Measurements from ENCODE around the gene SSTR3. TPM values are rescaled to one million over a fixed set of nuclear protein-coding genes. Genes with fewer than 3 reads are reported as not detected.

SSTR3 gene
- total and polyA plus RNA-seq, 2 donors from 2014 or later = 0.13 to 0.56 TPM

- Histone ChIP-seq H3K4me3 (ENCODE audit: low read length in 3 of 3) (peak within 1 kb of the TSS; percentile 24 to 58 (median 53)), H3K27ac (ENCODE audit: low read depth in 2 of 2, low read length in 2 of 2) (peak within 1 kb of the TSS; percentile 96 to 97), H3K9me3 (ENCODE audit: control insufficient read depth in 2 of 3, insufficient read depth in 1 of 3, low read length in 3 of 3) (no peaks in the 10 kb centered on the region), H3K9ac (ENCODE audit: low read length in 3 of 3) (peak within 1 kb of the TSS; percentile 26 to 56 (median 54)), H3K4me1 (ENCODE audit: control insufficient read depth in 2 of 3, insufficient read depth in 2 of 3, low read depth in 1 of 3, low read length in 3 of 3) (peaks cover 18 to 34% (median 28%) of the 10 kb centered on the region in 3 donors), H3K27me3 (ENCODE audit: control insufficient read depth, insufficient read depth, low read length) (no peaks in the 10 kb centered on the region), H3K36me3 (ENCODE audit: control insufficient read depth in 2 of 3, insufficient read depth in 3 of 3, low read length in 3 of 3) (no peaks in the 10 kb centered on the region)
- TF ChIP-seq CTCF (IDR thresholded peaks at IDR 0.05; ENCODE audit: borderline replicate concordance, extremely low read depth, insufficient read depth) = no peak
- intact Hi-C loops (cut with DNase I) = no loop called here
- DNase-seq (peak; percentile 89 to 95 (median 93)), FAIRE-seq (no peak)
Measured at GRCh38 chr22:37187891-37188761, 24.2 kb downstream of the SSTR3 start, which contains the start of gene C1QTNF6. TSS of gene C1QTNF6 (minus strand) at chr22:37188247. CDS start at chr22:37188213, 34 bp downstream.

DNA sequence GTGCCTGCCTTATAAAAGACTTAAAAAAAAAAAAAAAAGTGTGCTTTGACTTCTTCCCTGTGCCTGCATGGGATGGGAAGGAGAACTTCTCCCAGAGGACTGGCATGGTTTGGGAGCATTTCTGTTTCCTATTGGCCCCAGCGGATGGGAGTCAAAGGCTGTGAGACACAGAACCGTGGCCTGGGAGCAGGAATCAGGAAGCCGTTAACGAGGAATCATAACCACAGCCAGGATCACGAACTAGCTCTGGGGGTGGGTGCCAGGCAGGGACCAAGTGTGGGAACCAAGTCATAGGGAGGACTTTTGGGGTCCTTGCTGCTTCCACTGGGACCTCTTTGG is 24.8 kb downstream of the SSTR3 start:
- FAIRE-seq (no peak), DNase-seq (peak in 1 of 5 donors; percentile 74)
- Histone ChIP-seq H3K27ac (ENCODE audit: low read depth in 2 of 2, low read length in 2 of 2) (peak overlapping the region; percentile 96 to 97), H3K4me3 (ENCODE audit: low read length in 3 of 3) (peak overlapping the region; percentile 24 to 58 (median 53)), H3K27me3 (ENCODE audit: control insufficient read depth, insufficient read depth, low read length) (no peaks in the 10 kb centered on the region), H3K9ac (ENCODE audit: low read length in 3 of 3) (peak overlapping the region; percentile 26 to 56 (median 54)), H3K4me1 (ENCODE audit: control insufficient read depth in 2 of 3, insufficient read depth in 2 of 3, low read depth in 1 of 3, low read length in 3 of 3) (peaks cover 18 to 31% (median 28%) of the 10 kb centered on the region in 3 donors), H3K36me3 (ENCODE audit: control insufficient read depth in 2 of 3, insufficient read depth in 3 of 3, low read length in 3 of 3) (no peaks in the 10 kb centered on the region), H3K9me3 (ENCODE audit: control insufficient read depth in 2 of 3, insufficient read depth in 1 of 3, low read length in 3 of 3) (no peaks in the 10 kb centered on the region)
- intact Hi-C loops (cut with DNase I) = no loop called here
- TF ChIP-seq CTCF (IDR thresholded peaks at IDR 0.05; ENCODE audit: borderline replicate concordance, extremely low read depth, insufficient read depth) = no peak

- no peaks in the 10 kb centered on the region for H3K36me3 ChIP-seq (ENCODE audit: control insufficient read depth in 2 of 3, insufficient read depth in 3 of 3, low read length in 3 of 3)
- TF ChIP-seq CTCF (IDR thresholded peaks at IDR 0.05; ENCODE audit: borderline replicate concordance, extremely low read depth, insufficient read depth) = no peak
- peak overlapping the region in 2 of 3 donors; percentile 24 to 58 for H3K4me3 ChIP-seq (ENCODE audit: low read length in 3 of 3)
- intact Hi-C loops (cut with DNase I) = no loop called here
- peaks cover 18 to 31% (median 28%) of the 10 kb centered on the region in 3 donors for H3K4me1 ChIP-seq (ENCODE audit: control insufficient read depth in 2 of 3, insufficient read depth in 2 of 3, low read depth in 1 of 3, low read length in 3 of 3)
- no peaks in the 10 kb centered on the region for H3K27me3 ChIP-seq (ENCODE audit: control insufficient read depth, insufficient read depth, low read length)
- peak in 1 of 5 donors; percentile 55 for DNase-seq
- FAIRE-seq = no peak
- H3K9me3 ChIP-seq (ENCODE audit: control insufficient read depth in 2 of 3, insufficient read depth in 1 of 3, low read length in 3 of 3) = no peaks in the 10 kb centered on the region
- peak overlapping the region; percentile 96 to 97 for H3K27ac ChIP-seq (ENCODE audit: low read depth in 2 of 2, low read length in 2 of 2)
- peak overlapping the region; percentile 26 to 56 (median 54) for H3K9ac ChIP-seq (ENCODE audit: low read length in 3 of 3)
Measured at GRCh38 chr22:37186997-37187522, 25.2 kb downstream of the SSTR3 start.

Data from kidney (tissue), 14 donors.